Activated T-cell treated with anti-CD3 and anti-CD28 coated beads, Interleukin-2, amount 50 U/mL, for 24 hours (primary cell): ENCODE data around the gene RNU6-8.

ENCODE experiments used
- DNase-seq: peaks from one replicate; pipeline ENCODE4 v3.0.0-alpha.2; 2020
- H3K27ac Mint-ChIP-seq: 2 replicates; pipeline ENCODE4 v1.8.0; 2020; ENCODE audit warnings: mild to moderate bottlenecking, mixed read lengths
- H3K27me3 Mint-ChIP-seq: 2 replicates; pipeline ENCODE4 v1.8.0; 2020; ENCODE audit warnings: mixed read lengths
- H3K36me3 Mint-ChIP-seq: 2 replicates; pipeline ENCODE4 v1.8.0; 2020; ENCODE audit warnings: low read depth, mixed read lengths
- H3K4me1 Mint-ChIP-seq: 2 replicates; pipeline ENCODE4 v1.8.0; 2020; ENCODE audit warnings: low read depth, mixed read lengths
- H3K4me3 Mint-ChIP-seq: 2 replicates; pipeline ENCODE4 v1.8.0; 2020; ENCODE audit warnings: mild to moderate bottlenecking, moderate library complexity, mixed read lengths
- H3K9me3 Mint-ChIP-seq: 2 replicates; pipeline ENCODE4 v1.8.0; 2020; ENCODE audit warnings: mixed read lengths

The RNU6-8 gene

GRCh38 chr14:32202998-32203882 is at the start of gene RNU6-8:
Gene RNU6-8, minus strand, starts transcription at chr14:32203269.
- peak within 1 kb of the TSS; percentile 100 for H3K27ac Mint-ChIP-seq
- peak; percentile 89 for DNase-seq
- H3K4me3 Mint-ChIP-seq, result peak within 1 kb of the TSS; percentile 82
- no peaks in the 10 kb centered on the region for H3K9me3 Mint-ChIP-seq
- H3K27me3 Mint-ChIP-seq, result no peaks in the 10 kb centered on the region
- peaks cover 2% of the 10 kb centered on the region for H3K36me3 Mint-ChIP-seq
- peaks cover 55% of the 10 kb centered on the region for H3K4me1 Mint-ChIP-seq

- Mint-ChIP-seq H3K27me3 (no peaks in the 10 kb centered on the region), H3K9me3 (no peaks in the 10 kb centered on the region), H3K4me1 (no peaks in the 10 kb centered on the region), H3K27ac (no peak overlapping the region), H3K36me3 (no peaks in the 10 kb centered on the region), H3K4me3 (no peak overlapping the region)
- DNase-seq, result peak; percentile 35
These were observed 49.1 kb upstream of the RNU6-8 start for GRCh38 chr14:32252030-32252670.

DNA sequence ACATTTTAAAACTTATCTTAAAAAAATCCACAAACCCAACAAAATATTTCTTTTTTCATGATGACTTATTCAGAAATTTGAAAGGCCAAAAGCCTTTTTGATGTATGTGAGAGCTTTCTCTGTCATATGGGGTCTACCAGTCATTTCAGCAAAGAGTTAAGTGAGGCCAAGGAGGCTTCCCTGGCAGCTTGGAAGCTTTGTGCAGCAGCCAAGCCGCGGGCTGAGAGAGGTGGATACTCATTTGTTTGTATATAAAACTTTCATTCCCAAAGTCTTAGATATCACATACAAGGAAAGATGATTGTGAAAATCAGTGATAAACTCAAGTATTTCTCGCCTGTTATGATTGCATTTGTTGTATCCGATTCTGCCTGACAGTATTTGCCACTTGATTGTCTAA is 48.5 kb upstream of the RNU6-8 start:
- Mint-ChIP-seq H3K4me1 (no peaks in the 10 kb centered on the region), H3K27ac (no peak overlapping the region), H3K27me3 (no peaks in the 10 kb centered on the region), H3K9me3 (no peaks in the 10 kb centered on the region), H3K36me3 (no peaks in the 10 kb centered on the region), H3K4me3 (no peak overlapping the region)
- DNase-seq, result no peak

- no peaks in the 10 kb centered on the region for H3K4me1 Mint-ChIP-seq
- no peaks in the 10 kb centered on the region for H3K9me3 Mint-ChIP-seq
- H3K36me3 Mint-ChIP-seq, result no peaks in the 10 kb centered on the region
- no peak overlapping the region for H3K4me3 Mint-ChIP-seq
- H3K27ac Mint-ChIP-seq, result no peak overlapping the region
- H3K27me3 Mint-ChIP-seq, result no peaks in the 10 kb centered on the region
- no peak for DNase-seq
These were observed 47.6 kb upstream of the RNU6-8 start for GRCh38 chr14:32250681-32251080.

DNA sequence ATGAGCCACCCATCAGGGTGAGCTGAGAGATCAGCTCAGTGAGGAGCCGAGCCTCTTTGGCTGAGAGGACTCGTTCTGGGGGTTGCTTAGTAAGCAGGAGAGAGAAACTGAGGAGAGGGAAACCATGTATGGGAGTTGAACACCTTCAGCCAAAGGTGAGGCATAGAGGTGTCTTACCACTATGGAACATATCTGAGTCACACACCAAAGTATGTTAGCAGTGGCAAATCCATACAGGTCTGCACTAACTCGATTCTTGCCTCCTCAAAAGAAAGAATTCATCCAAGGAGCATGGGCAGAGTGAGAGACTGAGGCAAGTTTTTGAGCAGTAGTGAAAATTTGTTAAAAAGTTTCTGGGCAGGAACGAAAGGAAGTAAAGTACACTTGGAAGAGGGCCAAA is 46.7 kb upstream of the RNU6-8 start:
- no peak for DNase-seq
- Mint-ChIP-seq H3K27me3 (no peaks in the 10 kb centered on the region), H3K36me3 (no peaks in the 10 kb centered on the region), H3K9me3 (no peaks in the 10 kb centered on the region), H3K4me3 (no peak overlapping the region), H3K4me1 (no peaks in the 10 kb centered on the region), H3K27ac (no peak overlapping the region)

DNA sequence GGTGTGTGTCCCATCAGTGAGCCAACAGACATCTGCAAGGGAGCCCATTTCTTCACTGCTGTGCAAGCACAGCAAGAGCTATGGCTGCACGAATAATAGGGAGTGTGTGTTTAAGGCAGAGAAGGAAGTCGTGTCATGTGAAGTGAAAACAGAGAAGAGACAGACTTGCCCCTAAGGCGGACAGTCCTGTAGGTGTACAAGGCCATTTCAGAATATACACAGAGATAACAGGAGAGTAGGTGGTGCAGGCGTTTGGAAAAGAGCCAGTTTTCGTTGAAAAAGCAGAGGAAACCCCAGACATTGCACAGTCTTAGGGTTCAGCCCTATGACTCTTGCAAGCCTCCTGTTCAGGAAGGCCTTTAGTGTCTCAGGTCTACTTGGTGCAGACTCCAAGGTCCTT is 46.3 kb upstream of the RNU6-8 start:
- no peaks in the 10 kb centered on the region for H3K9me3 Mint-ChIP-seq
- no peak overlapping the region for H3K4me3 Mint-ChIP-seq
- no peaks in the 10 kb centered on the region for H3K27me3 Mint-ChIP-seq
- no peak for DNase-seq
- no peaks in the 10 kb centered on the region for H3K4me1 Mint-ChIP-seq
- H3K27ac Mint-ChIP-seq, result no peak overlapping the region
- H3K36me3 Mint-ChIP-seq, result no peaks in the 10 kb centered on the region

DNA sequence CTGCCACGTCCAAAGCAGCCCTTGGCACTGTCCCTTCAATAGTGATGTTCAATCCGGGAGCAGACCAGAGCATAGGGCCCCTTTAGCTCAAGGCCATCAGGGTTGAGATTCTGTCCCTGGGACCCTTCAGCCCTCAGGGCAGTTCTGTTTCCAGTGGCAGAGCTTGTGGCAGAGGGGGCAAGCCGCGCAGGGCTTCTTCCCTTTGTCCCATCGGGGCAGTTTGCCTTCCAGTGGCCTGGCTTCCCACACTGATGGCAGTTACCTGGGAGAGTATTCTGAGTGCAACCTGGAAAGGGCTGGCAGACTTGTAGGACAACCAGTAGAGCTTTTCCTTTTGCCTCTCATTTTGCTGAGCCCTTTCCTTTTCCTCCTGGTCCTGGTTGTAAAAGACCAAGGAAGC is 43.7 kb upstream of the RNU6-8 start:
- H3K36me3 Mint-ChIP-seq, result no peaks in the 10 kb centered on the region
- H3K4me1 Mint-ChIP-seq, result no peaks in the 10 kb centered on the region
- H3K27ac Mint-ChIP-seq, result no peak overlapping the region
- no peak overlapping the region for H3K4me3 Mint-ChIP-seq
- H3K9me3 Mint-ChIP-seq, result no peaks in the 10 kb centered on the region
- no peaks in the 10 kb centered on the region for H3K27me3 Mint-ChIP-seq
- DNase-seq, result no peak

GRCh38 chr14:32244404-32244803 is 41.3 kb upstream of the RNU6-8 start:
- Mint-ChIP-seq H3K36me3 (no peaks in the 10 kb centered on the region), H3K9me3 (no peaks in the 10 kb centered on the region), H3K27ac (no peak overlapping the region), H3K4me1 (no peaks in the 10 kb centered on the region), H3K27me3 (peaks cover 6% of the 10 kb centered on the region), H3K4me3 (no peak overlapping the region)
- no peak for DNase-seq

DNA sequence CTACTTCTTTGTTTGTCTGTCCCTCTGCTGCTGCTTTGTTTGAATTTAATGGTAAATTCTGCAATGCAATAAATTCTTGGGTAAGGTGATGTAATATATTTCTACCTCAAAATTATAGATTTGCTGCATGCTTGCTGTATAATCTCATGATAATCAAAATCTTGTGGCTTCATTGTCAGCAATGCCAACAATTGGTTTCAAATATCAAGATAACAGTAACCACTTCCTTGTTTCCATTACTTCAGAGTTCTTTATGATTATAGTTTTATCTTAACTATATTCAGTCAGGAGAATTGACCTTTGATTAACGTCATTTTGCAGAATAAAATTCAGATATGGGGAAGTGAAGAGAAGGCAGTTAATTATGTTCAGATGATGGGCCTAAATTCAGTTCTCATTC is 30.2 kb upstream of the RNU6-8 start:
- Mint-ChIP-seq H3K27me3 (no peaks in the 10 kb centered on the region), H3K27ac (no peak overlapping the region), H3K4me3 (no peak overlapping the region), H3K36me3 (no peaks in the 10 kb centered on the region), H3K9me3 (peaks cover 2% of the 10 kb centered on the region), H3K4me1 (peaks cover 6% of the 10 kb centered on the region)
- no peak for DNase-seq

DNA sequence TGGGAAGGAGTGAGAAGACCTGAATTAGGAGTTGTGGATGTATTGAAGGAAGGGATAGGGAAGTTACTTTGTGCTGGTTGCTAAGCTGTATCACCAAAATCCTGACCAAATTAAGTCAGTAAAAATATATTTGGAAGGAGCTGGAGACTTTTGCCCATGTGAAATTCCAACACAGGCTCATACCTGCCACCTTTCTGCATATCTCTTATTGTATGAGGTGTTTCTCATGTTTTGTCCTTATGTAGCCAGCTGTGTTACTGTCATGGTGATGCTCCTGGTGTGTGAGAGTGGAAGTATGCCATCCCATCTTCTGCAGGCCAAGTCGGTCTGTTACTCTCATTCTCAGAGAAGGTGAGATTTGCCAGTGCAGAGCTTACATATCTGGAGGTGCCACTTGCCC is 29.4 kb upstream of the RNU6-8 start:
- Mint-ChIP-seq H3K27me3 (no peaks in the 10 kb centered on the region), H3K27ac (no peak overlapping the region), H3K4me1 (peaks cover 6% of the 10 kb centered on the region), H3K36me3 (no peaks in the 10 kb centered on the region), H3K9me3 (peaks cover 2% of the 10 kb centered on the region), H3K4me3 (no peak overlapping the region)
- no peak for DNase-seq

DNA sequence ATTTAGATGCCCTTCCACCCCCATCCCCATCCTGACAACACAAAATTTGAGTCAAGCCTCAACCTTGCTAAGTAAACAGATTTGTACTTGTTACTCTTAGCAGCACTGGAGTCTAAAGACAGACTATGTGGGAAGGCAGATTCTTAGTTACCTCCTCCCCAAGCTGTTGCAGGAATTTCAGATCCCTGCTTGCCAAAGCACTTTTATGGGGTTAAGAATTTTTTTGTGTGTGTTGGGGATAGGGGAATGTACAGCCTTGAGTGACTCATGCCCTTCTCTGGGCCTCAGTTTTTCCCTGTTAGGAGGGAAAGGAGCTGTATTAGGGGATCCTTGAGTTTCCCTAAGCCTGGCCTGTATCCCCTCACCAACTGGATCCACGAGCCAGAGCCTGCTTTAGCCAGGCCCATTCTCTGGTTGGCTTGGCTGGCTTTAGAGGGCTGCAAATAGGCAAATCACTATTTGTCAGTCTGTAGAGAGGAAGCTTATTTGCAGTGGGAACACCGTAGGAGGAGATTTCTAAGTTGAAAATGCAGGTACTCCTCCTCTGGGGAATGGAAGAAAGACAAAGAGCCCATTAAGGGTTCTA is 27.7 kb upstream of the RNU6-8 start:
- H3K27ac Mint-ChIP-seq, result no peak overlapping the region
- H3K27me3 Mint-ChIP-seq, result no peaks in the 10 kb centered on the region
- H3K9me3 Mint-ChIP-seq, result no peaks in the 10 kb centered on the region
- no peak overlapping the region for H3K4me3 Mint-ChIP-seq
- H3K4me1 Mint-ChIP-seq, result peaks cover 6% of the 10 kb centered on the region
- no peaks in the 10 kb centered on the region for H3K36me3 Mint-ChIP-seq
- no peak for DNase-seq

DNA sequence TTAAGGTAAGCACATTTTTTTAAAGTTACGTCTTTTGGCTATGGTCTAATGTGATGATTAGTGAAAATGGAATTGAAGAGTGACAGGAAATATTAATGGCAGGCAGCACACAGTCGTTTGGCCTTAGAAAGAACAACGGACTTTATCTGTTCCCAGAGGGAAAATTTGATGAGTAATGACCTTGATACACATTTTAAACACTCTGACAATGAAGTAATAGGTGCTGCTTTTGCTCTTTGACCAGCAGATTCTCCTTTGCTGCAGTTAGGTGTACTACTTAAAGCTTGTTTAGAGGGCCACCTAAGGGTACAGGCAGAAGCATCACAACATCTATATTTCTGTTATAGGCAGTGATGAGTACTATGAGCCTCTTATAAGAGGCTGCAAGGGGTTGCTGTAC is 27.1 kb upstream of the RNU6-8 start:
- Mint-ChIP-seq H3K4me3 (no peak overlapping the region), H3K9me3 (no peaks in the 10 kb centered on the region), H3K27me3 (no peaks in the 10 kb centered on the region), H3K4me1 (peaks cover 7% of the 10 kb centered on the region), H3K27ac (no peak overlapping the region), H3K36me3 (no peaks in the 10 kb centered on the region)
- no peak for DNase-seq

- DNase-seq, result no peak
- Mint-ChIP-seq H3K36me3 (no peaks in the 10 kb centered on the region), H3K4me1 (peaks cover 2% of the 10 kb centered on the region), H3K4me3 (no peak overlapping the region), H3K9me3 (no peaks in the 10 kb centered on the region), H3K27ac (no peak overlapping the region), H3K27me3 (peaks cover 6% of the 10 kb centered on the region)
These were observed 23.0 kb upstream of the RNU6-8 start for GRCh38 chr14:32226056-32226455.

GRCh38 chr14:32225378-32225920 is 22.4 kb upstream of the RNU6-8 start:
- no peaks in the 10 kb centered on the region for H3K9me3 Mint-ChIP-seq
- no peak overlapping the region for H3K4me3 Mint-ChIP-seq
- peaks cover 2% of the 10 kb centered on the region for H3K4me1 Mint-ChIP-seq
- no peak for DNase-seq
- H3K36me3 Mint-ChIP-seq, result no peaks in the 10 kb centered on the region
- peaks cover 6% of the 10 kb centered on the region for H3K27me3 Mint-ChIP-seq
- no peak overlapping the region for H3K27ac Mint-ChIP-seq
